Endothelial cell of umbilical vein (primary cell): Measurements from ENCODE around the gene ITGB1BP1. TPM values are rescaled to one million over a fixed set of nuclear protein-coding genes. Genes with fewer than 3 reads are reported as not detected.

Source experiments
- BruUV-seq: library from RNA; stranded (reverse); fragments of 400-500 nt; replicated peaks from 2 replicates; lab custom pipeline; 2021; lab: Mats Ljungman, UMichigan
- CTCF ChIA-PET: fragments of 300-600, 350-600 bp; sonication (Branson Sonifier 250); formaldehyde crosslinking; loops from one replicate; lab custom pipeline; 2021; ENCODE audit warnings: antibody characterized with exemption, inconsistent platforms; lab: Charles Lee
- POLR2A ChIA-PET: fragments of 300-600, 350-600 bp; sonication (Branson Sonifier 250); formaldehyde crosslinking; loops from one replicate; lab custom pipeline; 2021; ENCODE audit warnings: antibody characterized with exemption, inconsistent platforms; lab: Charles Lee
- DNase-seq: peaks from one replicate; pipeline ENCODE4 v3.0.0-alpha.2; 2011; ENCODE audit warnings: low read depth, low spot score
- FAIRE-seq: peaks from 2 replicates; lab custom pipeline; 2011; peaks lifted over from hg19 to GRCh38; lab: Jason Lieb, UNC
- H2AFZ ChIP-seq: 2 replicates; pipeline ENCODE4 v1.6.0; 2012; ENCODE audit warnings: low read depth, low read length, control low read depth, inconsistent platforms
- H3K27ac ChIP-seq: 2 replicates; pipeline ENCODE4 v1.5.1; 2011; ENCODE audit warnings: low read depth, mild to moderate bottlenecking, control low read depth, low read length, moderate library complexity; ENCODE audit not compliant: insufficient read depth
- H3K27me3 ChIP-seq, 2 experiments: 2 replicates each; pipeline versions ENCODE4 v1.6.0 to v1.6.1; 2011; ENCODE audit warnings: low read length in 2 of 2, mixed read lengths in 1 of 2; ENCODE audit not compliant: control insufficient read depth in 2 of 2, insufficient read depth in 2 of 2
- H3K36me3 ChIP-seq, 2 experiments: 2 replicates in 1 of 2; 3 replicates in 1 of 2; pipeline ENCODE4 v1.5.1; 2011; ENCODE audit warnings: low read length in 2 of 2, mild to moderate bottlenecking in 1 of 2, moderate library complexity in 1 of 2; ENCODE audit not compliant: control insufficient read depth in 2 of 2, insufficient read depth in 2 of 2; ENCODE audit errors: extremely low read depth in 1 of 2
- H3K4me1 ChIP-seq: 3 replicates; pipeline ENCODE4 v1.5.1; 2011; ENCODE audit warnings: mild to moderate bottlenecking, low read length; ENCODE audit not compliant: control insufficient read depth, insufficient read depth; ENCODE audit errors: extremely low read depth
- H3K4me2 ChIP-seq: 2 replicates; pipeline ENCODE4 v1.6.1; 2011; ENCODE audit warnings: low read length, control low read depth, mixed read lengths; ENCODE audit not compliant: insufficient read depth
- H3K4me3 ChIP-seq, 3 experiments: fragments of 200-600 bp in 1 of 3; sonication (generic), shearing (Covaris generic) in 1 of 3; replicated peaks in 1 of 3; 2 replicates each; pipeline ENCODE4 v1.5.1; 2011 to 2016; ENCODE audit warnings: control low read depth in 3 of 3, low read length in 3 of 3, mild to moderate bottlenecking in 2 of 3, inconsistent platforms in 1 of 3, low read depth in 1 of 3, moderate library complexity in 1 of 3; ENCODE audit not compliant: insufficient read depth in 1 of 3
- H3K79me2 ChIP-seq: 2 replicates; pipeline ENCODE4 v1.6.0; 2012; ENCODE audit warnings: low read length, inconsistent platforms; ENCODE audit not compliant: control insufficient read depth, insufficient read depth
- H3K9ac ChIP-seq: replicated peaks from 2 replicates; pipeline ENCODE3; 2011; ENCODE audit warnings: low read length, control low read depth; ENCODE audit not compliant: insufficient read depth; ENCODE audit errors: extremely low read depth
- H3K9me1 ChIP-seq: replicated peaks from 3 replicates; pipeline ENCODE4 v1.6.0; 2011; ENCODE audit warnings: mild to moderate bottlenecking, low read length; ENCODE audit not compliant: control insufficient read depth, insufficient read depth; ENCODE audit errors: extremely low read depth
- H3K9me3 ChIP-seq: replicated peaks from 2 replicates; pipeline ENCODE4 v1.5.1; 2012; ENCODE audit warnings: low read length, inconsistent platforms; ENCODE audit not compliant: control insufficient read depth, insufficient read depth
- H4K20me1 ChIP-seq: replicated peaks from 2 replicates; pipeline ENCODE3; 2011; ENCODE audit warnings: mild to moderate bottlenecking, low read length; ENCODE audit not compliant: control insufficient read depth, insufficient read depth; ENCODE audit errors: extremely low read depth
- EZH2 ChIP-seq: IDR thresholded peaks from 2 replicates; pipeline ENCODE4 v1.6.1; 2012; ENCODE audit warnings: borderline replicate concordance, low read depth, mild to moderate bottlenecking, moderate library complexity, low read length, inconsistent platforms; ENCODE audit not compliant: severe bottlenecking
- FOS ChIP-seq: IDR thresholded peaks from 2 replicates; pipeline ENCODE4 v1.6.1; 2011; ENCODE audit warnings: mild to moderate bottlenecking, low read length, moderate library complexity, borderline replicate concordance; ENCODE audit not compliant: insufficient read depth
- GATA2 ChIP-seq: IDR thresholded peaks from 2 replicates; pipeline ENCODE4 v1.7.0; 2011; ENCODE audit warnings: low read depth, mild to moderate bottlenecking, moderate library complexity, mixed read lengths, low read length; ENCODE audit not compliant: insufficient read length, insufficient read depth
- JUN ChIP-seq: IDR thresholded peaks from 2 replicates; pipeline ENCODE4 v1.6.1; 2011; ENCODE audit warnings: borderline replicate concordance, low read depth; ENCODE audit not compliant: insufficient read length, insufficient read depth
- MAX ChIP-seq: IDR thresholded peaks from 2 replicates; pipeline ENCODE4 v1.6.1; 2011; ENCODE audit not compliant: insufficient read depth, insufficient read length
- MYC ChIP-seq: IDR thresholded peaks from one replicate; pipeline ENCODE4 v1.6.1; 2011; ENCODE audit warnings: mild to moderate bottlenecking, low read depth, low read length
- POLR2A ChIP-seq: IDR thresholded peaks from 2 replicates; pipeline ENCODE4 v1.6.1; 2012; ENCODE audit warnings: low read depth, mild to moderate bottlenecking, control low read depth, low read length
- POLR2AphosphoS5 ChIP-seq: IDR thresholded peaks from 2 replicates; pipeline ENCODE4 v1.6.1; 2012; ENCODE audit warnings: low read depth, mild to moderate bottlenecking, control low read depth, low read length, moderate library complexity; ENCODE audit not compliant: insufficient read depth
- dilution Hi-C: fragments of 300-500 bp; cut with MboI; formaldehyde crosslinking; loops from one replicate; pipeline ENCODE4 v1.15.0; 2019; ENCODE audit warnings: low sequenced_read_pairs; ENCODE audit not compliant: extremely low pct_ligation_motif_present
- intact Hi-C: fragments of 100-400 bp; cut with micrococcal nuclease; formaldehyde crosslinking; loops from one replicate; pipeline ENCODE4 v1.10.0; 2022
- polyA plus RNA-seq, 4 experiments: library from polyadenylated mRNA; depleted of rRNA in 3 of 4; stranded (reverse) in 3 of 4; unstranded in 1 of 4; fragments of >200 nt; gene quantifications; 2 replicates each; pipeline versions ENCODE4 v1.2.1 to v1.2.3, GENCODE V29; 2011 to 2012; ENCODE audit warnings: missing spikeins in 1 of 4
- total RNA-seq: library from RNA; stranded (reverse); gene quantifications from 2 replicates; pipeline ENCODE4 v1.2.3, GENCODE V29; 2021
- TF ChIP-seq, protein P1 (sequence below), 2 donors: IDR thresholded peaks; 1 replicate in 1 of 2; 2 replicates in 1 of 2; pipeline ENCODE4 v1.5.1; 2011; ENCODE audit warnings: low read length in 2 of 2, mild to moderate bottlenecking in 2 of 2, moderate library complexity in 2 of 2, control low read depth in 1 of 2, inconsistent platforms in 1 of 2, low read depth in 1 of 2; ENCODE audit not compliant: insufficient read depth in 1 of 2; ENCODE audit errors: extremely low read depth in 1 of 2

ITGB1BP1 gene
- total and polyA plus RNA-seq, 2 donors (not counting 3 experiments of a cell fraction or from before 2014, with no cell fraction given): 45.0 to 170 TPM

- Histone ChIP-seq H3K4me3 (no peak overlapping the region), H3K4me2 (no peak overlapping the region), H3K9me1 (no peaks in the 10 kb centered on the region), H3K79me2 (no peaks in the 10 kb centered on the region), H3K27ac (no peak overlapping the region), H3K4me1 (no peaks in the 10 kb centered on the region), H3K9ac (no peak overlapping the region), H3K27me3 (no peaks in the 10 kb centered on the region), H2AFZ (no peak overlapping the region), H4K20me1 (no peaks in the 10 kb centered on the region), H3K36me3 (peaks cover 33 to 58% of the 10 kb centered on the region in 2 experiments), H3K9me3 (no peaks in the 10 kb centered on the region)
- DNase-seq (no peak), FAIRE-seq (no peak)
- dilution Hi-C loops: no loop called here
- BruUV-seq: no TSS peak
- TF ChIP-seq POLR2AphosphoS5 (no peak), JUN (no peak), EZH2 (no peak), POLR2A (no peak), GATA2 (no peak), MAX (no peak), FOS (no peak), MYC (no peak)
- TF ChIP-seq, protein P1, sequence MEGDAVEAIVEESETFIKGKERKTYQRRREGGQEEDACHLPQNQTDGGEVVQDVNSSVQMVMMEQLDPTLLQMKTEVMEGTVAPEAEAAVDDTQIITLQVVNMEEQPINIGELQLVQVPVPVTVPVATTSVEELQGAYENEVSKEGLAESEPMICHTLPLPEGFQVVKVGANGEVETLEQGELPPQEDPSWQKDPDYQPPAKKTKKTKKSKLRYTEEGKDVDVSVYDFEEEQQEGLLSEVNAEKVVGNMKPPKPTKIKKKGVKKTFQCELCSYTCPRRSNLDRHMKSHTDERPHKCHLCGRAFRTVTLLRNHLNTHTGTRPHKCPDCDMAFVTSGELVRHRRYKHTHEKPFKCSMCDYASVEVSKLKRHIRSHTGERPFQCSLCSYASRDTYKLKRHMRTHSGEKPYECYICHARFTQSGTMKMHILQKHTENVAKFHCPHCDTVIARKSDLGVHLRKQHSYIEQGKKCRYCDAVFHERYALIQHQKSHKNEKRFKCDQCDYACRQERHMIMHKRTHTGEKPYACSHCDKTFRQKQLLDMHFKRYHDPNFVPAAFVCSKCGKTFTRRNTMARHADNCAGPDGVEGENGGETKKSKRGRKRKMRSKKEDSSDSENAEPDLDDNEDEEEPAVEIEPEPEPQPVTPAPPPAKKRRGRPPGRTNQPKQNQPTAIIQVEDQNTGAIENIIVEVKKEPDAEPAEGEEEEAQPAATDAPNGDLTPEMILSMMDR (IDR thresholded peaks at IDR 0.05; ENCODE audit: extremely low read depth in 1 of 2, insufficient read depth in 1 of 2, low read depth in 1 of 2, low read length in 2 of 2): no peak
- ChIA-PET CTCF (no interaction called here), POLR2A (no interaction called here)
- intact Hi-C loops: no loop called here
Observed at GRCh38 chr2:9388199-9388681, 35.1 kb downstream of the ITGB1BP1 start.
